Measurements from ENCODE around the gene EVPL. TPM values are rescaled to one million over a fixed set of nuclear protein-coding genes. Genes with fewer than 3 reads are reported as not detected.

The EVPL gene
- total RNA-seq, 3 donors from 2014 or later = 1.6 to 8.0 (median 3.9) TPM

- Histone ChIP-seq H3K9me3 (no peaks in the 10 kb centered on the region), H3K4me3 (no peak overlapping the region), H3K27me3 (no peaks in the 10 kb centered on the region), H3K36me3 (no peaks in the 10 kb centered on the region), H3K27ac (no peak overlapping the region), H3K4me1 (no peaks in the 10 kb centered on the region)
- intact Hi-C loops (cut with DNase I; ENCODE audit: low total_unique reads) = no loop called here
- TF ChIP-seq POLR2AphosphoS5 (IDR thresholded peaks at IDR 0.05) (no peak), POLR2A (IDR thresholded peaks at IDR 0.05) (no peak)
- TF ChIP-seq, protein P1, sequence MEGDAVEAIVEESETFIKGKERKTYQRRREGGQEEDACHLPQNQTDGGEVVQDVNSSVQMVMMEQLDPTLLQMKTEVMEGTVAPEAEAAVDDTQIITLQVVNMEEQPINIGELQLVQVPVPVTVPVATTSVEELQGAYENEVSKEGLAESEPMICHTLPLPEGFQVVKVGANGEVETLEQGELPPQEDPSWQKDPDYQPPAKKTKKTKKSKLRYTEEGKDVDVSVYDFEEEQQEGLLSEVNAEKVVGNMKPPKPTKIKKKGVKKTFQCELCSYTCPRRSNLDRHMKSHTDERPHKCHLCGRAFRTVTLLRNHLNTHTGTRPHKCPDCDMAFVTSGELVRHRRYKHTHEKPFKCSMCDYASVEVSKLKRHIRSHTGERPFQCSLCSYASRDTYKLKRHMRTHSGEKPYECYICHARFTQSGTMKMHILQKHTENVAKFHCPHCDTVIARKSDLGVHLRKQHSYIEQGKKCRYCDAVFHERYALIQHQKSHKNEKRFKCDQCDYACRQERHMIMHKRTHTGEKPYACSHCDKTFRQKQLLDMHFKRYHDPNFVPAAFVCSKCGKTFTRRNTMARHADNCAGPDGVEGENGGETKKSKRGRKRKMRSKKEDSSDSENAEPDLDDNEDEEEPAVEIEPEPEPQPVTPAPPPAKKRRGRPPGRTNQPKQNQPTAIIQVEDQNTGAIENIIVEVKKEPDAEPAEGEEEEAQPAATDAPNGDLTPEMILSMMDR (IDR thresholded peaks at IDR 0.05) = no peak
- no peak for DNase-seq (ENCODE audit: low spot score in 2 of 2)
These were observed 15.2 kb downstream of the EVPL start for GRCh38 chr17:76011951-76012350.

- H3K4me1 ChIP-seq = no peaks in the 10 kb centered on the region
- intact Hi-C loops (cut with DNase I; ENCODE audit: low total_unique reads) = no loop called here
- H3K9me3 ChIP-seq = no peaks in the 10 kb centered on the region
- H3K36me3 ChIP-seq = no peaks in the 10 kb centered on the region
- no peaks in the 10 kb centered on the region for H3K27me3 ChIP-seq
- no peak for TF ChIP-seq POLR2AphosphoS5 (IDR thresholded peaks at IDR 0.05)
- TF ChIP-seq, protein P1 (IDR thresholded peaks at IDR 0.05) = no peak
- no peak for TF ChIP-seq POLR2A (IDR thresholded peaks at IDR 0.05)
- H3K4me3 ChIP-seq = no peak overlapping the region
- no peak overlapping the region for H3K27ac ChIP-seq
- DNase-seq (ENCODE audit: low spot score in 2 of 2) = no peak
These were observed 17.0 kb downstream of the EVPL start for GRCh38 chr17:76009969-76010661.

GRCh38 chr17:76009447-76009846 is 17.7 kb downstream of the EVPL start:
- H3K27me3 ChIP-seq = no peaks in the 10 kb centered on the region
- no peak for DNase-seq (ENCODE audit: low spot score in 2 of 2)
- TF ChIP-seq, protein P1 (IDR thresholded peaks at IDR 0.05) = no peak
- no peak for TF ChIP-seq POLR2AphosphoS5 (IDR thresholded peaks at IDR 0.05)
- TF ChIP-seq POLR2A (IDR thresholded peaks at IDR 0.05) = no peak
- no peaks in the 10 kb centered on the region for H3K36me3 ChIP-seq
- H3K9me3 ChIP-seq = no peaks in the 10 kb centered on the region
- H3K27ac ChIP-seq = no peak overlapping the region
- H3K4me1 ChIP-seq = no peaks in the 10 kb centered on the region
- intact Hi-C loops (cut with DNase I; ENCODE audit: low total_unique reads) = no loop called here
- H3K4me3 ChIP-seq = no peak overlapping the region

DNA sequence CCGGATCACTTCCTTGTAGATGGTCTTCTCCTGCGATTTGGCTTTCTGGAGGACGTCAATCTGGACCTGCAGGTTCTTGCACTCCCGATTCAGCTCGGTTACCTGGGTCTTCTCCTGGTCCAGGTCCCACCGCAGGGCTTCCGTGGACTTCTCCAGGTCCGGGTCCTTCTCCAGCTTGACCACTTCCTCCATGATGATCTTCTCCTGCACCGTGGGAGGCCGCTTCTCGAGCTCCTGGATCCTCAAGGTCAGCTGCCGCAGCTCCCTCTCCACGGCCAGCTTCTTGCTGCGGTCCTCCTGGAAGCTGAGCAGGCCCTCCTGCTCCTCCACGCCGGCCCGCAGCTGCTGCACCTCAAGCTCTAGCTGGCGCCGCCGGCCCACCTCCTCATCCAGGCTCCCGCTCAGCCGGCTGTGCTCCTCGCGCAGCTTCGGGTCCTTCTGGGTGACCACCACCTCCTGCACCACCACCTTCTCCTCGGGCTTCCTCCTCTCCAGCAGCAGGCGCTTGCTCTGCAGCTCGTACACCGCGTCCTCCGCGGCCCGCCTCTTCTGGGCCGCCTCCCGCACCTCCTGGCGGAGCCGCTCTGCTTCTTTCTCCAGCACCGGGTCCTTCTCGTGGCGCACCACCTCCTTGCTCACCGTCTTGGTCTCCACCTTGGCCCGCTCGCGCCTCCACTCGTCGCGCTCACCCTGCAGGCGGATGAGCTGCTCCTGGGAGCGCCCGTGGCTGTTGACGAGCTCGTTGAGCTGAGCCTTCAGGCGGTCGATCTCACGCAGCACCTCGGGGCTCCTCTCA is 18.3 kb downstream of the EVPL start:
- no peak overlapping the region for H3K4me3 ChIP-seq
- no peak for TF ChIP-seq POLR2A (IDR thresholded peaks at IDR 0.05)
- TF ChIP-seq POLR2AphosphoS5 (IDR thresholded peaks at IDR 0.05) = no peak
- TF ChIP-seq, protein P1 (IDR thresholded peaks at IDR 0.05) = no peak
- H3K4me1 ChIP-seq = no peaks in the 10 kb centered on the region
- H3K27me3 ChIP-seq = no peaks in the 10 kb centered on the region
- no peaks in the 10 kb centered on the region for H3K36me3 ChIP-seq
- intact Hi-C loops (cut with DNase I; ENCODE audit: low total_unique reads) = no loop called here
- H3K27ac ChIP-seq = no peak overlapping the region
- no peaks in the 10 kb centered on the region for H3K9me3 ChIP-seq
- DNase-seq (ENCODE audit: low spot score in 2 of 2) = no peak

- Histone ChIP-seq H3K4me1 (no peaks in the 10 kb centered on the region), H3K27ac (no peak overlapping the region)
- no peak for DNase-seq (ENCODE audit: low spot score in 2 of 2)
These were observed 18.9 kb downstream of the EVPL start for GRCh38 chr17:76008208-76008607.

More at GRCh38 chr17:76008208-76008607, 18.9 kb downstream of the EVPL start:
- intact Hi-C loops (cut with DNase I; ENCODE audit: low total_unique reads) = no loop called here
- H3K36me3 ChIP-seq = no peaks in the 10 kb centered on the region
- H3K9me3 ChIP-seq = no peaks in the 10 kb centered on the region
- no peak for TF ChIP-seq POLR2A (IDR thresholded peaks at IDR 0.05)
- no peaks in the 10 kb centered on the region for H3K27me3 ChIP-seq
- no peak overlapping the region for H3K4me3 ChIP-seq
